ENCODE data around the gene LGR6.

The LGR6 gene

DNA sequence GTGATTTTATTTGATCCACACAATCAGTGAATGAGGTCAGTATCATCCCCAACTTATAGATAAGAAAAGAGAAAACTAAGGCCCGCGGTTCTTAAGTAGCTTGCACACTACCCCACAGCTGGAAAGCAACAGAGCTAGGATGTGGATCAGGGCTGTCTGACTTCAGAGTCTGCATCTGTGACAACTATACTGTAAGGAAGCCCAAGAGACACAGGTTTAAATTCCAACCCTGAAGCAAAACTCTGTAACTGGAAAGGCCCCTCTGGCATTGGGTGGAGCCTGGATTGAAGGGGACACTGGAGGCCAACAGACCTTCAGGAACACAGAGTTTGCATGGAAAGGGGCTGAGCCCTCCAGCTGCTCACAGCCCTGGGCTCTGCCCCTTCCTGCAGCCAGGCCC is 40.2 kb downstream of the LGR6 start:
- Histone ChIP-seq H3K9ac (ENCODE audit: low read length) (no peak overlapping the region), H4K20me1 (ENCODE audit: insufficient read depth, low read length) (no peaks in the 10 kb centered on the region), H3K79me2 (ENCODE audit: insufficient read depth, low read length) (no peaks in the 10 kb centered on the region), H3K4me1 (ENCODE audit: insufficient read depth, low read length, severe bottlenecking) (no peaks in the 10 kb centered on the region), H3K9me2 (ENCODE audit: low read depth, low read length) (no peaks in the 10 kb centered on the region), H2AFZ (ENCODE audit: low read length) (no peak overlapping the region), H3K36me3 (ENCODE audit: insufficient read depth, low read length) (no peaks in the 10 kb centered on the region), H3K27ac (ENCODE audit: low read depth, low read length, poor library complexity, severe bottlenecking) (no peak overlapping the region), H3K9me3 (ENCODE audit: low read length) (no peaks in the 10 kb centered on the region), H3K4me3 (ENCODE audit: low read depth, low read length, poor library complexity, severe bottlenecking) (no peak overlapping the region), H3K4me2 (ENCODE audit: low read length) (no peak overlapping the region), H3F3A (ENCODE audit: insufficient read depth, low read length) (no peaks in the 10 kb centered on the region), H3K27me3 (ENCODE audit: insufficient read depth, low read length) (no peaks in the 10 kb centered on the region; the same call in 1 of the 2 replicates)
- TF ChIP-seq EZH2 (IDR thresholded peaks at IDR 0.05; ENCODE audit: borderline replicate concordance, low read length) = no peak
- TF ChIP-seq, protein P1, sequence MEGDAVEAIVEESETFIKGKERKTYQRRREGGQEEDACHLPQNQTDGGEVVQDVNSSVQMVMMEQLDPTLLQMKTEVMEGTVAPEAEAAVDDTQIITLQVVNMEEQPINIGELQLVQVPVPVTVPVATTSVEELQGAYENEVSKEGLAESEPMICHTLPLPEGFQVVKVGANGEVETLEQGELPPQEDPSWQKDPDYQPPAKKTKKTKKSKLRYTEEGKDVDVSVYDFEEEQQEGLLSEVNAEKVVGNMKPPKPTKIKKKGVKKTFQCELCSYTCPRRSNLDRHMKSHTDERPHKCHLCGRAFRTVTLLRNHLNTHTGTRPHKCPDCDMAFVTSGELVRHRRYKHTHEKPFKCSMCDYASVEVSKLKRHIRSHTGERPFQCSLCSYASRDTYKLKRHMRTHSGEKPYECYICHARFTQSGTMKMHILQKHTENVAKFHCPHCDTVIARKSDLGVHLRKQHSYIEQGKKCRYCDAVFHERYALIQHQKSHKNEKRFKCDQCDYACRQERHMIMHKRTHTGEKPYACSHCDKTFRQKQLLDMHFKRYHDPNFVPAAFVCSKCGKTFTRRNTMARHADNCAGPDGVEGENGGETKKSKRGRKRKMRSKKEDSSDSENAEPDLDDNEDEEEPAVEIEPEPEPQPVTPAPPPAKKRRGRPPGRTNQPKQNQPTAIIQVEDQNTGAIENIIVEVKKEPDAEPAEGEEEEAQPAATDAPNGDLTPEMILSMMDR (IDR thresholded peaks at IDR 0.05; ENCODE audit: low read length) = no peak

DNA sequence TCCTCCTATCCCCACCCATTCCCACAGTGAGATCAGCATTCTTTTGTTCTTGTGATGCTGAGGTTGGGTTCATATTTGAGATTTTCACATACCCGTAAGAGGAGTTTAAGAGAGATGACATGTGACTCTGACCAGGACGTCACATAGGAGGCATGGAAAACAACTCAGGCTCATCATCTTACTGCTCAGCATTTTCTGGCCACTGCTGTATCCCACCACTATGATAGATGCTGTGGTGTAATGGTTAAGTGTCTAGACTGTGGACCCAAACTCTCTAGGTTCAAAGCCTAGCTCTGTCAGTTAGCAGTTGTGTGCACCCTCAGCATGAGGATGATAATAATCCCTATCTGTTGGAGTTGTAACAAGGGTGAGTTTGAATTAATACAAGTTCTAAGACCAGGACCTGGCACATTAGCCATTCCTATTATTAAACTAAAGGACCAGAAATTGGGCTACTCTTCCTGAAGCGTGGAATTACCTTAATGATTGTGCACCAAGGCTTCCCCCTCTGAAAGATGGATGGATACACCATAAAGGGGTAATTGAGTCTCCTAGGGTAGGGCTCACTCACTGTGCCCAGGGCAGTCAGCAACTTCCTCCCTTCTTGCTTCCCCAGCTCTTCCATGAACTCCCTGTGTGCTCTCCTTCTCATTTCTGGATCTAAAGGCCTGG is 40.9 kb downstream of the LGR6 start:
- Histone ChIP-seq H3K9me2 (ENCODE audit: low read depth, low read length) (no peaks in the 10 kb centered on the region), H3K9me3 (ENCODE audit: low read length) (no peaks in the 10 kb centered on the region), H3F3A (ENCODE audit: insufficient read depth, low read length) (no peaks in the 10 kb centered on the region), H4K20me1 (ENCODE audit: insufficient read depth, low read length) (no peaks in the 10 kb centered on the region), H3K27ac (ENCODE audit: low read depth, low read length, poor library complexity, severe bottlenecking) (no peak overlapping the region), H3K27me3 (ENCODE audit: insufficient read depth, low read length) (no peaks in the 10 kb centered on the region; the same call in 1 of the 2 replicates), H3K79me2 (ENCODE audit: insufficient read depth, low read length) (no peaks in the 10 kb centered on the region), H3K4me3 (ENCODE audit: low read depth, low read length, poor library complexity, severe bottlenecking) (no peak overlapping the region), H3K36me3 (ENCODE audit: insufficient read depth, low read length) (no peaks in the 10 kb centered on the region), H3K4me2 (ENCODE audit: low read length) (no peak overlapping the region), H3K4me1 (ENCODE audit: insufficient read depth, low read length, severe bottlenecking) (no peaks in the 10 kb centered on the region), H3K9ac (ENCODE audit: low read length) (no peak overlapping the region), H2AFZ (ENCODE audit: low read length) (no peak overlapping the region)
- TF ChIP-seq EZH2 (IDR thresholded peaks at IDR 0.05; ENCODE audit: borderline replicate concordance, low read length) = no peak
- TF ChIP-seq, protein P1 (IDR thresholded peaks at IDR 0.05; ENCODE audit: low read length) = no peak

DNA sequence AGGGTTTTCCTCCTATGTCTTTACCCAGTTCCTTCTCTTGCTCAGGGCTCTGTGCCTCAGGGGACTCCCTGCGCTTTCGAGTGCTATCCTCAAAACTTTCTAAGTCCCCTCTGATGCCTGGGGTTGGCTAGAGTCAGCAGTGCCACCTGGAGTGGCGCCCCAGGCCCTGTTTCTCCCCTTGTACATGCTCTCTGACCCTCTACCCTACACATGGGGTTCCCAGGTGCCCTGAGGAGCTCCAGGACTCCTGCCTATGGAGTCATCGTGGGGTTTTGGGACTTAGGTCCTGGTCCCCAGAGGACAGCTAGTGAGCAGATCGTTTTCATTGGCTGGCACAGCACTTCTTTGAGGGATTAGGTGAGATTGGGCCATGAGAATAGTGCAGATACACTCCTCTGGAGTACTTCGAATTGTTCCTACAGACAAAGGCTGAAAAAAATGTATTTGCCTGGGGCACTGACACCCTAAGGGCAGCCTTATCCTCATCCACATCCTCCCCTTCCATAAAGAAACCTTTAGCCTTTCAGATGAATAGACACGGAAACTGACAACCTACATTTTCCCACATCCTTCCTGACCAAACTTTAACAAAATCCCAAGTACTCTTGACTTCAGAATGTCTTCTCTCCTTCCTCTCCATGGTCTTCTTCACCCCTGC is 41.5 kb downstream of the LGR6 start:
- H3K4me2 ChIP-seq (ENCODE audit: low read length) = no peak overlapping the region

More for the DNA sequence above, 41.5 kb downstream of the LGR6 start:
- Histone ChIP-seq H2AFZ (ENCODE audit: low read length) (no peak overlapping the region), H3K27ac (ENCODE audit: low read depth, low read length, poor library complexity, severe bottlenecking) (no peak overlapping the region), H3K27me3 (ENCODE audit: insufficient read depth, low read length) (no peaks in the 10 kb centered on the region; the same call in 1 of the 2 replicates), H3K79me2 (ENCODE audit: insufficient read depth, low read length) (no peaks in the 10 kb centered on the region), H3K9me2 (ENCODE audit: low read depth, low read length) (no peaks in the 10 kb centered on the region), H3K4me1 (ENCODE audit: insufficient read depth, low read length, severe bottlenecking) (no peaks in the 10 kb centered on the region), H3K9me3 (ENCODE audit: low read length) (no peaks in the 10 kb centered on the region), H3F3A (ENCODE audit: insufficient read depth, low read length) (no peaks in the 10 kb centered on the region), H3K36me3 (ENCODE audit: insufficient read depth, low read length) (no peaks in the 10 kb centered on the region), H4K20me1 (ENCODE audit: insufficient read depth, low read length) (no peaks in the 10 kb centered on the region), H3K9ac (ENCODE audit: low read length) (no peak overlapping the region), H3K4me3 (ENCODE audit: low read depth, low read length, poor library complexity, severe bottlenecking) (no peak overlapping the region)
- no peak for TF ChIP-seq EZH2 (IDR thresholded peaks at IDR 0.05; ENCODE audit: borderline replicate concordance, low read length)
- TF ChIP-seq, protein P1 (IDR thresholded peaks at IDR 0.05; ENCODE audit: low read length) = no peak

Measured in OCI-LY1 (cell line).